ENCODE data around the gene CDK6. TPM values are rescaled to one million over a fixed set of nuclear protein-coding genes. Genes with fewer than 3 reads are reported as not detected.

The CDK6 gene
- polyA plus RNA-seq, 2 of the 4 experiments (the other 2 are of a cell fraction), result 13.6 to 25.9 TPM

DNA sequence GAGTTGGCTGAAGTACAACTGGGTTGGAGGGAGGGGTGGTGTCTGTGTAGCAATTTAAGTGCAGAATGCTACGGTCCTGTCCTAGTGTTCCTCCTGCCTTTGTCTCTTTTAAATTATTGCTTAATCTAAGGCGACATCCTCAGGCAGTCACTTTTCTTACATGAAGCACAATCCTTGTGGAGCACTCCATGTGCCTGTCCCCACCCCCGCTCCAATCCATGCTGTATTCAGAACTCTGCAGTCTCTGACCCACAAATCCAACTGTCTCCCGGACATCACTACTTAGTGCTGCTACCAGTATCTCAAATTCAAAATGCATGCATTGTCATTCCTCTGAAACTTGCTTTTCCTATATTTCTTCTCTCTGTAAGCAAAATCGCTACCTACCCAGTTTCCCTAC lies 154.7 kb downstream of the CDK6 start:
- FAIRE-seq (no peak), DNase-seq (ENCODE audit: low read depth in 1 of 2, low spot score in 1 of 2) (no peak), ATAC-seq (no peak; a peak in 1 of 6 replicates)
- H3K4me3 ChIP-seq, result no peak overlapping the region
- ChIA-PET POLR2A (no interaction called here), CTCF (interaction anchor here (0.9 to 2.1 kb wide), 3 partner anchors 29 to 72 kb away, joined by 3 to 6 read pairs (median 3); no protein-coding TSS in a partner anchor)
- TF ChIP-seq RAD21 (conservative IDR thresholded peaks at IDR 0.05 in 1 of 2, IDR thresholded peaks at IDR 0.05 in 1 of 2) (no peak), POLR2AphosphoS2 (conservative IDR thresholded peaks at IDR 0.05; ENCODE audit: low read length) (no peak), KDM5A (IDR thresholded peaks at IDR 0.05) (no peak), NFE2L2 (conservative IDR thresholded peaks at IDR 0.05; ENCODE audit: low read length) (no peak), HES2 (IDR thresholded peaks at IDR 0.05) (no peak), ZNF302 (CRISPR knock-in tag; IDR thresholded peaks at IDR 0.05) (no peak), PHF8 (IDR thresholded peaks at IDR 0.05; ENCODE audit: borderline replicate concordance, low read depth) (no peak), HOXA7 (CRISPR knock-in tag; IDR thresholded peaks at IDR 0.05) (no peak), FOSL2 (IDR thresholded peaks at IDR 0.05) (no peak), FOSL2 (CRISPR knock-in tag; IDR thresholded peaks at IDR 0.05) (no peak), HEYL (CRISPR knock-in tag; IDR thresholded peaks at IDR 0.05) (no peak), ZFP36 (IDR thresholded peaks at IDR 0.05; ENCODE audit: borderline replicate concordance, partially characterized antibody) (no peak), ESRRA (IDR thresholded peaks at IDR 0.05; ENCODE audit: borderline replicate concordance, low read length) (no peak), BCL3 (IDR thresholded peaks at IDR 0.05) (no peak), FOSB (CRISPR knock-in tag; IDR thresholded peaks at IDR 0.05) (no peak)
- TF ChIP-seq, protein P1, sequence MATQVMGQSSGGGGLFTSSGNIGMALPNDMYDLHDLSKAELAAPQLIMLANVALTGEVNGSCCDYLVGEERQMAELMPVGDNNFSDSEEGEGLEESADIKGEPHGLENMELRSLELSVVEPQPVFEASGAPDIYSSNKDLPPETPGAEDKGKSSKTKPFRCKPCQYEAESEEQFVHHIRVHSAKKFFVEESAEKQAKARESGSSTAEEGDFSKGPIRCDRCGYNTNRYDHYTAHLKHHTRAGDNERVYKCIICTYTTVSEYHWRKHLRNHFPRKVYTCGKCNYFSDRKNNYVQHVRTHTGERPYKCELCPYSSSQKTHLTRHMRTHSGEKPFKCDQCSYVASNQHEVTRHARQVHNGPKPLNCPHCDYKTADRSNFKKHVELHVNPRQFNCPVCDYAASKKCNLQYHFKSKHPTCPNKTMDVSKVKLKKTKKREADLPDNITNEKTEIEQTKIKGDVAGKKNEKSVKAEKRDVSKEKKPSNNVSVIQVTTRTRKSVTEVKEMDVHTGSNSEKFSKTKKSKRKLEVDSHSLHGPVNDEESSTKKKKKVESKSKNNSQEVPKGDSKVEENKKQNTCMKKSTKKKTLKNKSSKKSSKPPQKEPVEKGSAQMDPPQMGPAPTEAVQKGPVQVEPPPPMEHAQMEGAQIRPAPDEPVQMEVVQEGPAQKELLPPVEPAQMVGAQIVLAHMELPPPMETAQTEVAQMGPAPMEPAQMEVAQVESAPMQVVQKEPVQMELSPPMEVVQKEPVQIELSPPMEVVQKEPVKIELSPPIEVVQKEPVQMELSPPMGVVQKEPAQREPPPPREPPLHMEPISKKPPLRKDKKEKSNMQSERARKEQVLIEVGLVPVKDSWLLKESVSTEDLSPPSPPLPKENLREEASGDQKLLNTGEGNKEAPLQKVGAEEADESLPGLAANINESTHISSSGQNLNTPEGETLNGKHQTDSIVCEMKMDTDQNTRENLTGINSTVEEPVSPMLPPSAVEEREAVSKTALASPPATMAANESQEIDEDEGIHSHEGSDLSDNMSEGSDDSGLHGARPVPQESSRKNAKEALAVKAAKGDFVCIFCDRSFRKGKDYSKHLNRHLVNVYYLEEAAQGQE (IDR thresholded peaks at IDR 0.05), result no peak
- H3K4me1 ChIP-seq, result peaks cover 39% of the 10 kb centered on the region
- H3K4me2 ChIP-seq, result no peak overlapping the region
- peak overlapping the region in 1 of 2 experiments; percentile 30; a peak in 3 of 6 replicates for H3K27ac ChIP-seq
- WGBS (ENCODE audit: missing lambda C conversion rate), result 92% methylated on average over 5 of the region's 5 CpGs
- no peaks in the 10 kb centered on the region for H3K9me3 ChIP-seq

- Histone ChIP-seq H3K4me2 (no peak overlapping the region), H3K27ac (peak overlapping the region in 1 of 2 experiments; percentile 31; a peak in 2 of 6 replicates), H3K4me3 (no peak overlapping the region), H3K4me1 (peaks cover 39% of the 10 kb centered on the region), H3K9me3 (no peaks in the 10 kb centered on the region)
- TF ChIP-seq ZC3H11A (IDR thresholded peaks at IDR 0.05), result no peak
- no peak for TF ChIP-seq JUN (IDR thresholded peaks at IDR 0.05)
- POLR2A ChIA-PET, result no interaction called here
- FAIRE-seq, result no peak
- CTCF ChIA-PET, result interaction anchor here (0.9 to 2.1 kb wide), 3 partner anchors 60 to 152 kb away, joined by 3 to 6 read pairs (median 4); no protein-coding TSS in a partner anchor
- no peak for DNase-seq (ENCODE audit: low read depth in 1 of 2, low spot score in 1 of 2)
- WGBS (ENCODE audit: missing lambda C conversion rate), result 100% methylated on average over 1 of the region's 1 CpG
- peak; percentile 19 to 51; a peak in 4 of 6 replicates for ATAC-seq
Measured at GRCh38 chr7:92680442-92680841, 155.9 kb downstream of the CDK6 start.

DNA sequence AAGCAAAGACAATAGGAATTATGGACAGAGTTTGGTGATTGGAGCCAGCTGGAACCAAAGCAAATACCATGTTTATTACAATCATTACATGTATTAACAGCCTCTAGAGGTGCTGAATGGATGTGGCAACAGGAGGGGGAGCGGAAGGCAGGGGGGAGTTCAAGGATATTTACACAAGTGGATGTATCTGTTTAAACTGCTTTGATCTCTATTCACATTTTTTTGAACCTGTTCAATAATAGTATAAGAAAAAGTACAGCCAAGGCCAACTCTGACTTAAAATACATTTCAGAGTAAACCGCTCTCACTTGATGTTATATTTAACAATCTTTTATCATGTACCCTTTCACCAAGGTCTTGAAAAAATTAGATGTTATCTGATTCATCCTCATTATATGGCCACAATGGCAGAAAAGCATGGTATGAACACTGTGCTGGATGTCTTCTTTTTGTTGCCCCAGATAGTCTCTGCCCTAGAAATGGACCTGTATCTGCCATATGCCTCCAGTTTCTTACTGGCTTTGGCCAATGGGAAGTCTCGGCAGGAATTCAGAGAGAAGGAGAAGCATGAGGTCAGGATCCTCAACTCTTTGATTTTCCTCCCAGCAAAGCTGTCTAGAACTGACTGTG lies 158.0 kb downstream of the CDK6 start:
- no peak for DNase-seq (ENCODE audit: low read depth in 1 of 2, low spot score in 1 of 2)
- Histone ChIP-seq H3K27ac (no peak overlapping the region), H3K4me3 (no peak overlapping the region), H3K9me3 (no peaks in the 10 kb centered on the region), H3K4me1 (peaks cover 30% of the 10 kb centered on the region), H3K4me2 (no peak overlapping the region)
- POLR2A ChIA-PET, result no interaction called here
- CTCF ChIA-PET, result interaction anchor here (0.7 kb wide), 1 partner anchor 757 kb away, joined by 3 read pairs; no protein-coding TSS in a partner anchor
- ATAC-seq, result no peak
- 94% methylated on average over 3 of the region's 3 CpGs for WGBS (ENCODE audit: missing lambda C conversion rate)
- no peak for TF ChIP-seq RAD21 (conservative IDR thresholded peaks at IDR 0.05 in 1 of 2, IDR thresholded peaks at IDR 0.05 in 1 of 2)
- no peak for TF ChIP-seq HOXB5 (CRISPR knock-in tag; IDR thresholded peaks at IDR 0.05)
- no peak for TF ChIP-seq TP53 (CRISPR knock-in tag; IDR thresholded peaks at IDR 0.05)
- TF ChIP-seq KDM5A (IDR thresholded peaks at IDR 0.05), result no peak
- TF ChIP-seq CBX2 (IDR thresholded peaks at IDR 0.05; ENCODE audit: borderline replicate concordance, low read depth), result no peak
- TF ChIP-seq, protein P2, sequence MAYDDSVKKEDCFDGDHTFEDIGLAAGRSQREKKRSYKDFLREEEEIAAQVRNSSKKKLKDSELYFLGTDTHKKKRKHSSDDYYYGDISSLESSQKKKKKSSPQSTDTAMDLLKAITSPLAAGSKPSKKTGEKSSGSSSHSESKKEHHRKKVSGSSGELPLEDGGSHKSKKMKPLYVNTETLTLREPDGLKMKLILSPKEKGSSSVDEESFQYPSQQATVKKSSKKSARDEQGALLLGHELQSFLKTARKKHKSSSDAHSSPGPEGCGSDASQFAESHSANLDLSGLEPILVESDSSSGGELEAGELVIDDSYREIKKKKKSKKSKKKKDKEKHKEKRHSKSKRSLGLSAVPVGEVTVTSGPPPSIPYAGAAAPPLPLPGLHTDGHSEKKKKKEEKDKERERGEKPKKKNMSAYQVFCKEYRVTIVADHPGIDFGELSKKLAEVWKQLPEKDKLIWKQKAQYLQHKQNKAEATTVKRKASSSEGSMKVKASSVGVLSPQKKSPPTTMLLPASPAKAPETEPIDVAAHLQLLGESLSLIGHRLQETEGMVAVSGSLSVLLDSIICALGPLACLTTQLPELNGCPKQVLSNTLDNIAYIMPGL (CRISPR knock-in tag; IDR thresholded peaks at IDR 0.05; ENCODE audit: borderline replicate concordance), result no peak
- TF ChIP-seq SMC3 (IDR thresholded peaks at IDR 0.05), result no peak
- FAIRE-seq, result no peak

Measured in A549 (cell line).